ENCODE data around the gene PARD6B.

PARD6B gene

DNA sequence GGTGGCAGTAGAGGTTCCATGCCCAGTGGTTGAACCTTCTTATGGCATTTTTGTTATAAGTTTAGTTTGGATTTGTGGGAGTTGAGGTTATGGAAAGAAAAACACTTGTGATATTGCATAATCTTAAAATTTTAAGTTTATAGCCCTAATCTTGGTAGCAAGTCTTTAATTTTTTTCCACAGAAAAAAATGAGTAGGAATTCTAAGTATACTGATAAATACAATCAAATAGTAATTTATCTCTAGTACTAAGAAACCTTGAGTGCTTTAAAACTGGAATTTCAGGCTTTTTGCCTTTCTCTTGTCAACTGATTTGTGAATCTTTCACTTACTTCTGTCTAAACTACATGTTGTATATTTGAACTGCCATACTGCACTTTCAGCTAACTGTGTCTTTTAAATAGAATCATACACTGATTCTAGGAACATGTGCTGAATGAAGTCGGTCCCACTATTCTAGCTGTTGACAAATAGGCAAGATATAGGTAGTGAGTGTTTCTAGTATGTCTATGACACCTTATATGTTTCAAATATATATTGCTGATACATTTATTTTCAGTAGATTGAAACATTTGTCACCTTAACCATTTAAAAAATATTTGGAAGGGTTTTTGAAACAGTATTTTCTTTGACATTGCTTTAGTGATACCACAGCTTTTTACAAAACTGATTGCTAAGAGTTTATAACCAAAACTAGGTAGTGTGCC is 2.4 kb downstream of the PARD6B start:
- Histone ChIP-seq H3K27me3 (ENCODE audit: insufficient read depth, low read length, poor library complexity, severe bottlenecking) (no peaks in the 10 kb centered on the region), H3K9me2 (replicated peaks; ENCODE audit: low read depth, low read length) (no peaks in the 10 kb centered on the region), H3K9me3 (ENCODE audit: insufficient read depth, low read depth, low read length) (no peaks in the 10 kb centered on the region), H3K4me2 (ENCODE audit: low read depth, low read length, poor library complexity, severe bottlenecking) (peak overlapping the region; percentile 90), H4K20me1 (ENCODE audit: insufficient read depth, low read length, poor library complexity, severe bottlenecking) (peaks cover 6% of the 10 kb centered on the region), H3F3A (ENCODE audit: low read depth) (no peaks in the 10 kb centered on the region), H2AFZ (ENCODE audit: low read length) (no peak overlapping the region), H3K4me3 (ENCODE audit: low read length, poor library complexity, severe bottlenecking) (no peak overlapping the region), H3K9ac (ENCODE audit: low read depth, low read length, poor library complexity, severe bottlenecking) (no peak overlapping the region), H3K79me2 (ENCODE audit: insufficient read depth, low read length) (peaks cover 17% of the 10 kb centered on the region; the same call in 1 of the 2 replicates), H3K4me1 (ENCODE audit: insufficient read depth, low read length, poor library complexity, severe bottlenecking) (peaks cover 20% of the 10 kb centered on the region), H3K36me3 (ENCODE audit: insufficient read depth, low read length) (no peaks in the 10 kb centered on the region)
- TF ChIP-seq, protein P1, sequence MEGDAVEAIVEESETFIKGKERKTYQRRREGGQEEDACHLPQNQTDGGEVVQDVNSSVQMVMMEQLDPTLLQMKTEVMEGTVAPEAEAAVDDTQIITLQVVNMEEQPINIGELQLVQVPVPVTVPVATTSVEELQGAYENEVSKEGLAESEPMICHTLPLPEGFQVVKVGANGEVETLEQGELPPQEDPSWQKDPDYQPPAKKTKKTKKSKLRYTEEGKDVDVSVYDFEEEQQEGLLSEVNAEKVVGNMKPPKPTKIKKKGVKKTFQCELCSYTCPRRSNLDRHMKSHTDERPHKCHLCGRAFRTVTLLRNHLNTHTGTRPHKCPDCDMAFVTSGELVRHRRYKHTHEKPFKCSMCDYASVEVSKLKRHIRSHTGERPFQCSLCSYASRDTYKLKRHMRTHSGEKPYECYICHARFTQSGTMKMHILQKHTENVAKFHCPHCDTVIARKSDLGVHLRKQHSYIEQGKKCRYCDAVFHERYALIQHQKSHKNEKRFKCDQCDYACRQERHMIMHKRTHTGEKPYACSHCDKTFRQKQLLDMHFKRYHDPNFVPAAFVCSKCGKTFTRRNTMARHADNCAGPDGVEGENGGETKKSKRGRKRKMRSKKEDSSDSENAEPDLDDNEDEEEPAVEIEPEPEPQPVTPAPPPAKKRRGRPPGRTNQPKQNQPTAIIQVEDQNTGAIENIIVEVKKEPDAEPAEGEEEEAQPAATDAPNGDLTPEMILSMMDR (conservative IDR thresholded peaks at IDR 0.05; ENCODE audit: low read length) = no peak
- no peak for TF ChIP-seq EZH2phosphoT487 (IDR thresholded peaks at IDR 0.05; ENCODE audit: borderline replicate concordance)

DNA sequence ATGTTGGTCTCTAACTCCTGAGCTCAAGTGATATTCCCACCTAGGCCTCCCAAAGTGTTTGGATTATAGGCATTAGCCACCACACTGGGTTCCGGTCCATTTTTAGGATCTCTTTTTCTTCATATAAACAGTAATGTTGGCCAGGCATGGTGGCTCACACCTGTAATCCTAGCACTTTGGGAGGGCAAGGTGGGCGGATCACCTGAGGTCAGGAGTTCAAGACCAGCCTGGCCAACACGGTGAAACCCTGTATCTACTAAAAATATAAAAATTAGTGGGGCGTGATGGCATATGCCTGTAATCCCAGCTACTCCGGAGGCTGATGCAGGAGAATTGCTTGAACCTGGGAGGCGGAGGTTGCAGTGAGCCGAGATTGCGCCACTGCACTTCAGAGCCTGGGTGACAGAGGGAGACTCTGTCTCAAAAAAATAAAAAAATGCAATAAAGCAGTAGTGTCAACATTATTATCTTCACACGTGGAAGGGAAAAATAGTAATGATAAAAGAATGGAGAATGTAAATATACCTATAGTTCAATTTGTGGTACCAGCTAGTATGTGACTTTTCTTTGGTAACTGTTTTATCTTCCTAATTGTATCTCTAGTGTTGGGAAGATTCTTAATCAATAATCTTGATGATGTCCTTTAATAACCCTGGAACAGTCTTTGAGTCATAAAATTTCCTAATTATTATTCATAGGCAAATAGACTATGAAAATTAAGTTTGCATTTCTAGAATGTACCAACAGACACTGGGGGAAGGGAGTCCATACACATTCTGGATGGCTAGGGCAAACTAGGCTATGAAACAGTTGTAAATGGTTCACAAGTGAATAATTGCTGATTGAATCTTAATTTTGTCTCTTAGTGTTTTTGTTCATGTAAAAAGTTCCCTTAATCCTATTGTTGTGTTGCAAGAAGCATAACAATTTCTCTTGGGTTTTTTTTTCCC is 3.6 kb downstream of the PARD6B start:
- Histone ChIP-seq H3K4me3 (ENCODE audit: low read length, poor library complexity, severe bottlenecking) (no peak overlapping the region), H3K9me3 (ENCODE audit: insufficient read depth, low read depth, low read length) (no peaks in the 10 kb centered on the region), H3K9ac (ENCODE audit: low read depth, low read length, poor library complexity, severe bottlenecking) (no peak overlapping the region), H3K27me3 (ENCODE audit: insufficient read depth, low read length, poor library complexity, severe bottlenecking) (no peaks in the 10 kb centered on the region), H4K20me1 (ENCODE audit: insufficient read depth, low read length, poor library complexity, severe bottlenecking) (peaks cover 6% of the 10 kb centered on the region), H2AFZ (ENCODE audit: low read length) (no peak overlapping the region), H3F3A (ENCODE audit: low read depth) (no peaks in the 10 kb centered on the region), H3K36me3 (ENCODE audit: insufficient read depth, low read length) (no peaks in the 10 kb centered on the region), H3K4me2 (ENCODE audit: low read depth, low read length, poor library complexity, severe bottlenecking) (peak overlapping the region; percentile 23), H3K79me2 (ENCODE audit: insufficient read depth, low read length) (peaks cover 17% of the 10 kb centered on the region; the same call in 1 of the 2 replicates), H3K9me2 (replicated peaks; ENCODE audit: low read depth, low read length) (no peaks in the 10 kb centered on the region), H3K4me1 (ENCODE audit: insufficient read depth, low read length, poor library complexity, severe bottlenecking) (peaks cover 20% of the 10 kb centered on the region)
- no peak for TF ChIP-seq EZH2phosphoT487 (IDR thresholded peaks at IDR 0.05; ENCODE audit: borderline replicate concordance)
- TF ChIP-seq, protein P1 (conservative IDR thresholded peaks at IDR 0.05; ENCODE audit: low read length) = no peak

DNA sequence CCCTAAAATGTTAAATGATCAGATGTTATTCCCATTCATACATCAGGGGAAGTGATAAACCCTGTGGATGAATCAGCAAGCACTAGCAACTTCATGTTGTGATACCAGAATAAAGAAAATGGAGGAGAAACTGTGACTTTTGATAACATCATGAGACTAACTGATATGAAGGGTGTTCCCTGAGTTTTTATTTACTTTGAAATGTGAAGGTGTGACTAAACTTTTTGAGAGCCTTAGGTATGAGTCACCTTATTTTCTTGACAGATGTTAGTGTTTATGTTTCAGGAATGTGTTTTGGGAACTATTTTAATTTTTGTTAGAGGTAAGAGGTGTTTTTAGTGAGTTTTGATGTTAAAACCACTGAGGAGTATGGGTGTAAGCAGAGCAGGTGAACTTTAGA is 4.4 kb downstream of the PARD6B start:
- TF ChIP-seq EZH2phosphoT487 (IDR thresholded peaks at IDR 0.05; ENCODE audit: borderline replicate concordance) = no peak
- TF ChIP-seq, protein P1 (conservative IDR thresholded peaks at IDR 0.05; ENCODE audit: low read length) = no peak
- H3K36me3 ChIP-seq (ENCODE audit: insufficient read depth, low read length) = no peaks in the 10 kb centered on the region
- no peaks in the 10 kb centered on the region for H3K9me2 ChIP-seq (replicated peaks; ENCODE audit: low read depth, low read length)
- no peak overlapping the region for H3K4me3 ChIP-seq (ENCODE audit: low read length, poor library complexity, severe bottlenecking)
- H3K79me2 ChIP-seq (ENCODE audit: insufficient read depth, low read length) = peaks cover 17% of the 10 kb centered on the region; the same call in 1 of the 2 replicates
- H3F3A ChIP-seq (ENCODE audit: low read depth) = no peaks in the 10 kb centered on the region
- no peaks in the 10 kb centered on the region for H3K27me3 ChIP-seq (ENCODE audit: insufficient read depth, low read length, poor library complexity, severe bottlenecking)
- H3K9me3 ChIP-seq (ENCODE audit: insufficient read depth, low read depth, low read length) = no peaks in the 10 kb centered on the region
- H3K4me1 ChIP-seq (ENCODE audit: insufficient read depth, low read length, poor library complexity, severe bottlenecking) = peaks cover 13% of the 10 kb centered on the region
- H3K9ac ChIP-seq (ENCODE audit: low read depth, low read length, poor library complexity, severe bottlenecking) = no peak overlapping the region
- H3K4me2 ChIP-seq (ENCODE audit: low read depth, low read length, poor library complexity, severe bottlenecking) = peak overlapping the region; percentile 23
- H4K20me1 ChIP-seq (ENCODE audit: insufficient read depth, low read length, poor library complexity, severe bottlenecking) = peaks cover 6% of the 10 kb centered on the region
- no peak overlapping the region for H2AFZ ChIP-seq (ENCODE audit: low read length)

All from Loucy (cell line).